Esophagus squamous epithelium (tissue), 5 donors: ENCODE results near the gene EHBP1. TPM values are rescaled to one million over a fixed set of nuclear protein-coding genes. Genes with fewer than 3 reads are reported as not detected.
"Not testable (repeated sequence)": the region's sequence is repeated elsewhere in the genome, so short reads cannot be mapped to it uniquely, and the experiment has no call there.

Experiments
- DNase-seq: peaks from one replicate; lab custom pipeline; 2025; lab: John Stamatoyannopoulos, UW
- H3K27ac ChIP-seq, 4 donors: fragments of 200-600 bp; sonication (generic); one replicate each; pipeline ENCODE4 v1.5.1; 2016 to 2019; ENCODE audit warnings: mild to moderate bottlenecking in 1 of 4
- H3K27me3 ChIP-seq, 4 donors: fragments of 200-600 bp; sonication (generic); 1 replicate in 3 of 4; 2 replicates in 1 of 4; pipeline versions ENCODE4 v1.5.1 to v1.6.0; 2017 to 2021; ENCODE audit warnings: antibody characterized with exemption in 1 of 4
- H3K36me3 ChIP-seq, 3 donors: fragments of 200-600 bp; sonication (generic); one replicate each; pipeline ENCODE4 v1.5.1; 2016 to 2019
- H3K4me1 ChIP-seq, 3 donors: fragments of 200-600 bp; sonication (generic); one replicate each; pipeline ENCODE4 v1.5.1; 2017 to 2019
- H3K4me3 ChIP-seq, 4 donors: fragments of 200-600 bp; sonication (generic); 1 replicate in 3 of 4; 2 replicates in 1 of 4; pipeline ENCODE4 v1.5.1; 2016 to 2019; ENCODE audit warnings: mild to moderate bottlenecking in 2 of 4, moderate library complexity in 1 of 4
- H3K9me3 ChIP-seq, 3 donors: fragments of 200-600 bp; sonication (generic); one replicate each; pipeline ENCODE4 v1.5.1; 2016 to 2019
- CTCF ChIP-seq, 6 experiments: fragments of 450-650 bp in 4 of 6; fragments of 200-600 bp in 2 of 6; sonication (generic) in 2 of 6; IDR thresholded peaks; one replicate each; pipeline ENCODE4 v1.5.1; 2016 to 2019; ENCODE audit warnings: antibody characterized with exemption in 6 of 6, mild to moderate bottlenecking in 4 of 6, moderate library complexity in 4 of 6
- POLR2A ChIP-seq, 4 donors: fragments of 450-650 bp; IDR thresholded peaks; one replicate each; pipeline ENCODE4 v1.6.1; 2017; ENCODE audit warnings: antibody characterized with exemption in 4 of 4, mild to moderate bottlenecking in 4 of 4, moderate library complexity in 3 of 4
- WGBS, 2 donors: methylation state at CpG; one replicate each; pipeline ENCODE4 v1.1.5; 2018; 5-methylcytosine and 5-hydroxymethylcytosine counted together
- intact Hi-C: fragments of 100-400 bp; cut with DNase I; formaldehyde crosslinking; loops from one replicate; pipeline ENCODE4 v1.15.0; 2022
- total RNA-seq, 4 donors: library from RNA; depleted of rRNA; stranded (reverse); fragments of >200 nt; gene quantifications; one replicate each; pipeline ENCODE4 v1.1.0, GENCODE V29; 2016
- donor health status: DM: yes; HTN: yes; CAD: no.

EHBP1 gene
- total RNA-seq, 4 donors from 2014 or later, result 59.6 to 111 (median 77.9) TPM

GRCh38 chr2:62708751-62709150 lies 3.2 kb downstream of the EHBP1 start:
- H3K36me3 ChIP-seq, result peaks cover 0 to 18% (median 0%) of the 10 kb centered on the region in 3 donors
- H3K9me3 ChIP-seq, result no peaks in the 10 kb centered on the region
- H3K4me1 ChIP-seq, result peaks cover 8 to 83% (median 34%) of the 10 kb centered on the region in 3 donors
- peak overlapping the region in 3 of 4 donors; percentile 5 to 97 (median 89) for H3K4me3 ChIP-seq
- 56 to 79% methylated on average over 1 of the region's 1 CpG for WGBS, 2 donors
- DNase-seq, result no peak
- TF ChIP-seq POLR2A (IDR thresholded peaks at IDR 0.05) (no peak), CTCF (IDR thresholded peaks at IDR 0.05) (no peak)
- no peaks in the 10 kb centered on the region for H3K27me3 ChIP-seq
- H3K27ac ChIP-seq, result no peak overlapping the region
- intact Hi-C loops, result no loop called here

DNA sequence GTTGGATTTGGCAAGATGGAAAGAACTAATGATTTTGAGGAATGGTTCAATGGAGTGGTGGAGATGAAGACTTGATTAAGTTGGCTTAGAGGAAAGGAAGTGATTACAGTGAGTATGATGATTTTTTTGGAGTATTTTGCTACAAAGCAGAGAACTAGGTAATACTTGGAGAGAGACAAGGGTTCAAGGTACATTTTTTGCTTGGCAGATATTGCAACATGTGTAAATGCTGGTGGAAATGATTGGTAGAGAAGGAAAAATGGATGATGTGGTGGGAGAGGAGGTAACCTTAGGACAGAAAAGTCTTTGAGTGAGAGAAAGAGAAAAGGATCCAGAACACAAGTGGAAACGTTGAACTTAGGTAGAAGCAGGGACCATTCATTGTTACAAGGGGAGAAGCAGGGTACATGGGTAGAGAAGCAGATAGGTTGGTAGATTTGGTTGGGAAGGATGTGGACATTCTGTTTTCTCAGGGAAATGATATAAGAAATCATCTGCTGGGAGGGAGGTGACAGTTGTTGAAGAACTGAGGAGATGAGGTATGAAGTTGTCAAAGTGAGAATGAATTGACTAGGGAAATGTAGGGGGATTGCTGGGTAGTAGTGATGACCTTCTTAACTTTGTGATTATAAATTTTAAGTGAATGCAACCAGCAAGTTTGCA lies 6.5 kb downstream of the EHBP1 start:
- 77 to 88% methylated on average over 1 of the region's 1 CpG for WGBS, 2 donors
- intact Hi-C loops, result loop anchor here (10.0 kb wide), 1 partner anchor 53 kb away; no protein-coding TSS in a partner anchor
- H3K9me3 ChIP-seq, result no peaks in the 10 kb centered on the region
- DNase-seq, result no peak
- H3K4me3 ChIP-seq, result no peak overlapping the region
- TF ChIP-seq CTCF (IDR thresholded peaks at IDR 0.05) (no peak), POLR2A (IDR thresholded peaks at IDR 0.05) (no peak)
- H3K4me1 ChIP-seq, result peaks cover 2 to 79% (median 24%) of the 10 kb centered on the region in 3 donors
- peaks cover 0 to 39% (median 0%) of the 10 kb centered on the region in 3 donors for H3K36me3 ChIP-seq
- no peak overlapping the region for H3K27ac ChIP-seq
- H3K27me3 ChIP-seq, result no peaks in the 10 kb centered on the region

DNA sequence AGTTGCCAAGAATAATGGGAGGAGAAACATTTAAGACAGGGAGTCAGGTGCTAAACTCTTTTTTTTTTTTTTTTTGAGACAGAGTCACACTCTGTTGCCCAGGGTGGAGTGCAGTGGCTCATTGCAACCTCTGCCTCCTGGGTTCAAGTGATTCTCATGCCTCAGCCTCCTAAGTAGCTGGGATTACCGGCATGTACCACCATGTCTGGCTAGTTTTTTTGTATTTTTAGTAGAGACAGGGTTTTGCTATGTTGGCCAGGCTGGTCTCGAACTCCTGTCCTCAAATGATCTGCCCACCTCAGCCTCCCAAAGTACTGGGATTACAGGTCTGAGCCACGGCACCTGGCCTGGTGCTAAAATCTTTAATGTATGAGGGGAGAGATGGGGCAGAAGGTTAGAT lies 7.7 kb downstream of the EHBP1 start:
- DNase-seq, H3K4me3 ChIP-seq, H3K27me3 ChIP-seq, H3K27ac ChIP-seq, H3K9me3 ChIP-seq: not testable (repeated sequence)
- intact Hi-C loops, result loop anchor here (10.0 kb wide), 1 partner anchor 52 kb away; no protein-coding TSS in a partner anchor
- H3K4me1 ChIP-seq, result peaks cover 0 to 67% (median 17%) of the 10 kb centered on the region in 3 donors
- WGBS, 2 donors, result 77 to 90% methylated on average over 3 of the region's 3 CpGs
- H3K36me3 ChIP-seq, result peaks cover 0 to 40% (median 0%) of the 10 kb centered on the region in 3 donors

GRCh38 chr2:62713837-62714236 lies 8.3 kb downstream of the EHBP1 start:
- intact Hi-C loops, result loop anchor here (10.0 kb wide), 1 partner anchor 51 kb away; no protein-coding TSS in a partner anchor
- H3K36me3 ChIP-seq, result peaks cover 0 to 40% (median 0%) of the 10 kb centered on the region in 3 donors
- peaks cover 0 to 62% (median 14%) of the 10 kb centered on the region in 3 donors for H3K4me1 ChIP-seq
- no peak for DNase-seq
- no peak overlapping the region for H3K4me3 ChIP-seq
- H3K27me3 ChIP-seq, result no peaks in the 10 kb centered on the region
- TF ChIP-seq CTCF (IDR thresholded peaks at IDR 0.05) (no peak), POLR2A (IDR thresholded peaks at IDR 0.05) (no peak)
- H3K27ac ChIP-seq, result no peak overlapping the region
- H3K9me3 ChIP-seq, result no peaks in the 10 kb centered on the region

- Histone ChIP-seq H3K36me3 (peaks cover 0 to 28% (median 0%) of the 10 kb centered on the region in 3 donors), H3K4me3 (no peak overlapping the region), H3K4me1 (peaks cover 0 to 41% (median 2%) of the 10 kb centered on the region in 3 donors), H3K27me3 (no peaks in the 10 kb centered on the region), H3K9me3 (no peaks in the 10 kb centered on the region), H3K27ac (no peak overlapping the region)
- WGBS, 2 donors, result 77 to 90% methylated on average over 4 of the region's 4 CpGs
- no peak for TF ChIP-seq POLR2A (IDR thresholded peaks at IDR 0.05)
- no peak for TF ChIP-seq CTCF (IDR thresholded peaks at IDR 0.05)
- intact Hi-C loops, result loop anchor here (10.0 kb wide), 1 partner anchor 48 kb away; no protein-coding TSS in a partner anchor
- no peak for DNase-seq
These were observed 11.3 kb downstream of the EHBP1 start for GRCh38 chr2:62716768-62717167.
